GM12864 (cell line): ENCODE measurements around the gene USP22.
"Not testable (repeated sequence)": the region's sequence is repeated elsewhere in the genome, so short reads cannot be mapped to it uniquely, and the experiment has no call there.

ENCODE experiments used
- DNase-seq: peaks from one replicate; pipeline ENCODE4 v3.0.0-alpha.2; 2011; ENCODE audit warnings: low read depth
- H3K4me3 ChIP-seq: 2 replicates; pipeline ENCODE4 v1.5.1; 2011; ENCODE audit warnings: mild to moderate bottlenecking, low read depth, low read length, control low read depth
- TF ChIP-seq, protein P1 (sequence below): IDR thresholded peaks from 2 replicates; pipeline ENCODE4 v1.5.1; 2011; ENCODE audit warnings: low read depth, mild to moderate bottlenecking, moderate library complexity, low read length, control low read depth, inconsistent platforms; ENCODE audit errors: missing control alignments

USP22 gene

GRCh38 chr17:21042458-21043295, at the start of gene USP22:
USP22 (minus strand) TSS chr17:21043011; CDS start chr17:21042835, 176 bp downstream.
- H3K4me3 ChIP-seq: peak within 1 kb of the TSS; percentile 87
- DNase-seq: peak; percentile 59
- TF ChIP-seq, protein P1, sequence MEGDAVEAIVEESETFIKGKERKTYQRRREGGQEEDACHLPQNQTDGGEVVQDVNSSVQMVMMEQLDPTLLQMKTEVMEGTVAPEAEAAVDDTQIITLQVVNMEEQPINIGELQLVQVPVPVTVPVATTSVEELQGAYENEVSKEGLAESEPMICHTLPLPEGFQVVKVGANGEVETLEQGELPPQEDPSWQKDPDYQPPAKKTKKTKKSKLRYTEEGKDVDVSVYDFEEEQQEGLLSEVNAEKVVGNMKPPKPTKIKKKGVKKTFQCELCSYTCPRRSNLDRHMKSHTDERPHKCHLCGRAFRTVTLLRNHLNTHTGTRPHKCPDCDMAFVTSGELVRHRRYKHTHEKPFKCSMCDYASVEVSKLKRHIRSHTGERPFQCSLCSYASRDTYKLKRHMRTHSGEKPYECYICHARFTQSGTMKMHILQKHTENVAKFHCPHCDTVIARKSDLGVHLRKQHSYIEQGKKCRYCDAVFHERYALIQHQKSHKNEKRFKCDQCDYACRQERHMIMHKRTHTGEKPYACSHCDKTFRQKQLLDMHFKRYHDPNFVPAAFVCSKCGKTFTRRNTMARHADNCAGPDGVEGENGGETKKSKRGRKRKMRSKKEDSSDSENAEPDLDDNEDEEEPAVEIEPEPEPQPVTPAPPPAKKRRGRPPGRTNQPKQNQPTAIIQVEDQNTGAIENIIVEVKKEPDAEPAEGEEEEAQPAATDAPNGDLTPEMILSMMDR: no peak

DNA sequence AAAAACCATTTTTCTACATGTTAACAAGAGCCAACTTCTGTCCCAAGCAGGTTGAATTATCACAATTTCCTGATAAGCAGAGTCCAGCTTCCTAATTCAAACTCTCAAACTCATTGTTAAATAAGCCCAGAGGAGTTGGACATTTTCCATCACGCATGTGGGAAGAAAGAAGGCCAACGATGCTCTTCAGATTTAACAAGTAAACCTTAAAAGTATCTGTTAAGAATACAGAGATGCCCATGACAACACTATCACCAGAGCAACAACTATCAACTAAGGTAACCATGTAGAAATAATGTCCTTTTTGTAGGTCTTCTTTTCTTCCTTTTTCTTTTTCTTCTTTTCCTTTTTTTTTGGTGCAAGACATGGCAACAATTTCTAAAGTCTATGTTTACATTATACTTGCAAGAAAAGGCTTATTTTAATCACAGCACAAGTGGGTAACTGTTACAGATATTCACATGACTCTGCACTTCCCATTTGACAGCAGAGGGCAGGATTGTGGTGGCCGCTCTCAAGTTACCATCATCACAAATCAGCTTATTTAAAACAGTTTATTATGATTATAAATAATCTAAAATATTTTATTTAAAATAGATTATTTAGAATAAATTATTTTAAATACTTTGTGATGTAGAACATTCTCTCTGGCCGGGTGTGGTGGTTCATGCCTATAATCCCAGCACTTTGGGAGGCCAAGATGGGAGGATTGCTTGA, 48.2 kb upstream of the USP22 start:
- no peak for DNase-seq
- TF ChIP-seq, protein P1: no peak

DNA sequence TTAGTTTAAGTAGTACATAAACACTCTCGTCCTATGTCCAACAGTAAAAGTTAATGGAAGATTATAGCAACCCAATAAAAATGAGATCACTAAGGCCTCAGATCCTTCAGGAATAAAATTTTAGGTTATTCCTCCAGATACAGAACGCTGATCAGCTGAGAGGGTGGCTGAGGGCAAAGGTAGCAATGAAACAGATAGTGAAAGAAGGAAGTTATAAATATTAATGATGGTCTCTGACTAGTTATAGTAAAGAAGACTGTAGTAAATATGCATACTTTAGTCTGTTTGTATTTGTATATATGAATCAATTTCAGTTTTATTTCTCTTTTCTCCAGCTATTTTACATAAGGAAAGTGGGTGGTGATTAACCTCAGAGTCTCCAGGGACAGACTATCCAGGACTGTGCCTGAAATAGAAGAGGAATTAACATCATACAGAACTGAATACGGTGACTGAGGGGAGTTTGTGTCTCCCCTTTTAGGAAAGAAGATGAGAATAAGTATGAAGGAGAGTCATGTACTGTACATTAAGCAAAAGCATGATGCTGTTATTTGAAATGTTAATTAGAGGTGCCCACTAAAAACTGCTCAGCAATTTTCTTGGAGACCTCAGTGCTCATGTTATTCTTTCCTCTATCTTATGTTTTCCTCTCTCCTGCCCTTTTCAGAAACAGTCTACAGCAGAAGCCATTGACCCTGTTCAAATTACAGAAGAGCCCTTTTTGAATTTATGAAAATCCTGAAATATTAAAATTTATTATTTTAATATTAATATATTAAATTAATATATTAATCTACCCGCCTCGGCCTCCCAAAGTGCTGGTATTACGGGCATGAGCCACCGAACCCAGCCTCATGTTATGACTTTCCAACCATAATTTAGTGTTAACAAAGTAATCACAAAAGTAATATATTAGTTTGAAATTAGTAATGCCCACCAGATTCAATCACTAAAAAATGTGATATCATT, 47.4 kb upstream of the USP22 start:
- no peak for DNase-seq
- TF ChIP-seq, protein P1: no peak
- no peak overlapping the region for H3K4me3 ChIP-seq

More for the DNA sequence above, 48.2 kb upstream of the USP22 start:
- no peak overlapping the region for H3K4me3 ChIP-seq

GRCh38 chr17:21089145-21089544, 46.3 kb upstream of the USP22 start:
- DNase-seq: no peak
- TF ChIP-seq, protein P1: no peak
- H3K4me3 ChIP-seq: no peak overlapping the region

- no peak overlapping the region for H3K4me3 ChIP-seq
Observed at GRCh38 chr17:21085707-21086106, 42.9 kb upstream of the USP22 start.

DNA sequence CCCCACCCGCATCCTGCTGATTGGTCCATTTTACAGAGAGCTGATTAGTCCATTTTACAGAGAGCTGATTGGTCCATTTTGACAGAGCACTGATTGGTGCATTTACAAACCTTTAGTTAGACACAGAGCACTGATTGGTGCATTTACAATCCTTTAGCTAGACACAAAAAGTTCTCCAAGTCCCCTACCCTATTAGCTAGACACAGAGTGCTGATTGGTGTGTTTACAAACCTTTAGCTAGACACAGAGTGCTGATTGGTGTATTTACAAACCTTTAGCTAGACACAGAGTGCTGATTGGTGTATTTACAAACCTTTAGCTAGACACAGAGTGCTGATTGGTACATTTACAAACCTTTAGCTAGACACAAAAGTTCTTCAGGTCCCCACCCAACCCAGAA, 42.5 kb upstream of the USP22 start:
- not testable (repeated sequence) for H3K4me3 ChIP-seq, DNase-seq

More at GRCh38 chr17:21085707-21086106, 42.9 kb upstream of the USP22 start:
- TF ChIP-seq, protein P1: no peak
- DNase-seq: no peak

DNA sequence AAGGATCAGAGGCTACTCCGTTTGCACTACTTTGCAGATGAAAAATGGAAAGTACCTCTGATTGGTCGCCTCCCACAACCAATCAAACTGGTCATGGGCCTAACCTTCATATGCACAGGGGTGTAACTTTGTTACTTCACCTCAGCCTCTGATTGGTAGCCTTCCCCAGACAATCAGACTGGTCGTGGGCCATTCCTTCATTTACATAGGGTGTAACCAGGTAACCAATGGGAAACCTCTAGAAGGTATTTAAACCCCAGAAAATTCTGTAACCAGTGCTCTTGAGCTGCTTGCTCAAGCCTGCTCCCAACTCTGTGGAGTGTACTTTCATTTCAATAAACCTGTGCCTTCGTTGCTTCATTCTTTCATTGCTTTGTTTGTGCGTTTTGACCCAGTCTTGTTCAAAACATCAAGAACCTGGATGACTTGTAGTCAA, 39.2 kb upstream of the USP22 start:
- TF ChIP-seq, protein P1: no peak
- no peak for DNase-seq
- H3K4me3 ChIP-seq: no peak overlapping the region
